ENCODE measurements around the gene TP53BP1.
"Not testable (repeated sequence)": the region's sequence is repeated elsewhere in the genome, so short reads cannot be mapped to it uniquely, and the experiment has no call there.

The TP53BP1 gene, protein sequence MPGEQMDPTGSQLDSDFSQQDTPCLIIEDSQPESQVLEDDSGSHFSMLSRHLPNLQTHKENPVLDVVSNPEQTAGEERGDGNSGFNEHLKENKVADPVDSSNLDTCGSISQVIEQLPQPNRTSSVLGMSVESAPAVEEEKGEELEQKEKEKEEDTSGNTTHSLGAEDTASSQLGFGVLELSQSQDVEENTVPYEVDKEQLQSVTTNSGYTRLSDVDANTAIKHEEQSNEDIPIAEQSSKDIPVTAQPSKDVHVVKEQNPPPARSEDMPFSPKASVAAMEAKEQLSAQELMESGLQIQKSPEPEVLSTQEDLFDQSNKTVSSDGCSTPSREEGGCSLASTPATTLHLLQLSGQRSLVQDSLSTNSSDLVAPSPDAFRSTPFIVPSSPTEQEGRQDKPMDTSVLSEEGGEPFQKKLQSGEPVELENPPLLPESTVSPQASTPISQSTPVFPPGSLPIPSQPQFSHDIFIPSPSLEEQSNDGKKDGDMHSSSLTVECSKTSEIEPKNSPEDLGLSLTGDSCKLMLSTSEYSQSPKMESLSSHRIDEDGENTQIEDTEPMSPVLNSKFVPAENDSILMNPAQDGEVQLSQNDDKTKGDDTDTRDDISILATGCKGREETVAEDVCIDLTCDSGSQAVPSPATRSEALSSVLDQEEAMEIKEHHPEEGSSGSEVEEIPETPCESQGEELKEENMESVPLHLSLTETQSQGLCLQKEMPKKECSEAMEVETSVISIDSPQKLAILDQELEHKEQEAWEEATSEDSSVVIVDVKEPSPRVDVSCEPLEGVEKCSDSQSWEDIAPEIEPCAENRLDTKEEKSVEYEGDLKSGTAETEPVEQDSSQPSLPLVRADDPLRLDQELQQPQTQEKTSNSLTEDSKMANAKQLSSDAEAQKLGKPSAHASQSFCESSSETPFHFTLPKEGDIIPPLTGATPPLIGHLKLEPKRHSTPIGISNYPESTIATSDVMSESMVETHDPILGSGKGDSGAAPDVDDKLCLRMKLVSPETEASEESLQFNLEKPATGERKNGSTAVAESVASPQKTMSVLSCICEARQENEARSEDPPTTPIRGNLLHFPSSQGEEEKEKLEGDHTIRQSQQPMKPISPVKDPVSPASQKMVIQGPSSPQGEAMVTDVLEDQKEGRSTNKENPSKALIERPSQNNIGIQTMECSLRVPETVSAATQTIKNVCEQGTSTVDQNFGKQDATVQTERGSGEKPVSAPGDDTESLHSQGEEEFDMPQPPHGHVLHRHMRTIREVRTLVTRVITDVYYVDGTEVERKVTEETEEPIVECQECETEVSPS (N-terminal part only)

DNA sequence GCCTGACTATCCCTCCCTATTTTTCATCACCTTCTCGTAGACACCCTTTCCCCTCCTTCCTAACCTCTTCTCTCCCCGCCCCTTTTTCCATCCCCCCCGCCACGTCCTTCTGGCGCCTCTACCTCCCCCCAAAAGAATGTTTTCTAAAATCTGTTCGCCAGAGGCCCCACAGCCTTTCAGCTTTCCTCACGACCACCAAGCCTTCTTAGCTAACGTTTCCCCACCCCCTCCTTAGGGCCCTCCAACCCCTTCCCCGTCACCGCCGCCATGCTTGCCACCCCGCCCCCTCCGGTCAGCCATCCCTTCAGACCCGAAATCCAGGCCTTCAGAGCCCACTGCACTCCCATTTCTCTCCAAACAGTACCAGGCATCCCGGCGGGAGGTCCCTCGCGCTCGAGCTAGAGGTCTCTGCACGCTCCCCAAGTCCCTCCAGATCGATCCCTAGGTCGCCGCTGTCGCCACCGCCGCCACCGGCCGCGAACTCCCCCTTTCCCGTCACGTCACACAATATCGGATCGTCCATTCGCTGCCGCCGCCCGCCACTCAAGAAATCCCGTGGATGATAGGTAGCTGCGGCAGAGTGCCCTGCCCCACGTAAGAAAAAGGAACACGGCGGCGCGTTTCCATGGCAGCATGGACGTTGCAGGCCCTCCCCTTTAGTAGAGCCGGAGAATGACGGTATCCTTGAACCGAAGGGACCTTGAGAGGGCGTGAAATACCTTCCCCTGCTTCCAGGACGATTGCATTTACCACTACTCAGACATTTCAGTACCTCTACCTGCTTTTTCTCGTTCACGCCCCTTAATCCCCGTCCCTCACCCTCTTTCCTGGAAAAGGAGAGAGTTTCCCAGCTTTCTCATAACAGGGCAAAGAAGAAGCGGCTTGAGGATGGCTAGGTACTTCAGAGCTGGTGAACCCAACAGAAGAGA, at the start of gene TP53BP1:
TP53BP1 (minus strand) TSS at position 484 of the 929 bp plus-strand sequence; CDS start at position 371, 113 bp downstream.
- peak; percentile 97 for DNase-seq

DNA sequence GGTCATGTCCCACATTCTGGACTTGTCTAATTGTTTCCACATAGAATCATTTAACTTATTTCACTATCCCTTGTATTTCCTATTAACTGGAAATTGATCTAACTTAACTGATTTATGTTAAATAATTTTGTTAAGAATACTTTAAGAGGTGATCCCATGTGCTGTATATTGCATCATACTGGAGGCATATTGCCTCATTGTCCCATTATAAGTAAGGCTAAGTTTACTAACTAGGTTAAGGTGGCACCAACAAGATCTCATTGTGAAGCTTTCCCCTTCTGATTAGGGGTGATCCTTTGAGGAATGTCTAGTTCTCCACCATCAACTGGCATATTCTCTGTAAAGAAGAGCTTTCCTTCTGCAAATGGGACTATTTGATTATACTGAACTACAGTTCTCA, 48.8 kb upstream of the TP53BP1 start:
- DNase-seq = no peak

DNA sequence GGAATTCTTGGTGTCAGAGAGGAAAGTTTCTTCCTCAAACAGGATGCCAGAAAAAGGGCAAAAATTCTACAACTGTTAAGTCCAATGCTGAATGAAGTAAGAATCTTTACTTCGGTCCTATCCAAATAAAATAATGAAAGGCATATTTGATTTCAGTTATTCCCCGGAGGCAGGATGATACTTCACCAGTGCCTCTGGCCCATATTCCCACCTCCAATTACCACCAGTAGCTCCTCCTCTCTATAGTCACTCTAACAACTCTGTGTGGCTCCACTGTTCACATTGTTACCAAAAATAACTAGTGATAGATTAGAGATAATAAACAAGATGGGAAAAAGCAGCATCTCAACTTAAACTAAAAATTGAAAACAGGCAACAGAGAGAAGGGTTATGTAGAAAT, 45.1 kb upstream of the TP53BP1 start:
- DNase-seq = no peak

DNA sequence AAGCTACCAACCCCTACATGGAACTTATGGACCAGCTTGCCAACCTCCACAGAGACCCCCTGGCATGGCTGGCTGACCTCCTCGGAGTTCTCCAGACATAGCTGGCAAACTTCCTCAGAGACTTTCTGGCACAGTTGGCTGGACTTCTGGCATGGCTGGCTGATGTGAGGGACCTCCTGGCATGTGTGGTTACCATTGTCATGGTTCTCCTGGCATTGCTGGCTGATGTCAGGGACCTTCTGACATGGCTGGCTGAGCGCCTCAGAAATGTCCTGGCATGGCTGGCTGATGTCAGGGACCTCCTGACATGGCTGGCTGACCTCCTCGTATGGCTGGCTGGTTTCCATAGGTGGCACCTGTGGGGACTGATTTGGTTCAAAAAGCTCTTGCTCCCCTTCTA, 41.9 kb upstream of the TP53BP1 start:
- no peak for DNase-seq

DNA sequence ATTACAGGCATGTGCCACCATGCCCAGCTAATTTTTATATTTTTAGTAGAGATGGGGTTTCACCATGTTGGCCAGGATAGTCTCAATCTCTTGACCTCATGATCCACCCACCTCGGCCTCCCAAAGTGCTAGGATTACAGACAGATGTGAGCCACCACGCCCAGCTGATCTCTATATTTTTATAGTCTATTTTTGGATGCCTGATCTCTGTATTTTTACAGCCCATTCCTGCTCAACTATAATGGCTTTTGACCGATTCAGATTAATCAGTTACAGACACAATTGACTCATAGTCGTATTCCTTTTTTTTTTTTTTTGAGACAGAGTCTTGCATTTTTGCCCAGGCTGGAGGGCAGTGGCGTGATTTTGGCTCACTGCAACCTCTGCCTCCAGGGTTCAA, 39.9 kb upstream of the TP53BP1 start:
- DNase-seq = not testable (repeated sequence)

DNA sequence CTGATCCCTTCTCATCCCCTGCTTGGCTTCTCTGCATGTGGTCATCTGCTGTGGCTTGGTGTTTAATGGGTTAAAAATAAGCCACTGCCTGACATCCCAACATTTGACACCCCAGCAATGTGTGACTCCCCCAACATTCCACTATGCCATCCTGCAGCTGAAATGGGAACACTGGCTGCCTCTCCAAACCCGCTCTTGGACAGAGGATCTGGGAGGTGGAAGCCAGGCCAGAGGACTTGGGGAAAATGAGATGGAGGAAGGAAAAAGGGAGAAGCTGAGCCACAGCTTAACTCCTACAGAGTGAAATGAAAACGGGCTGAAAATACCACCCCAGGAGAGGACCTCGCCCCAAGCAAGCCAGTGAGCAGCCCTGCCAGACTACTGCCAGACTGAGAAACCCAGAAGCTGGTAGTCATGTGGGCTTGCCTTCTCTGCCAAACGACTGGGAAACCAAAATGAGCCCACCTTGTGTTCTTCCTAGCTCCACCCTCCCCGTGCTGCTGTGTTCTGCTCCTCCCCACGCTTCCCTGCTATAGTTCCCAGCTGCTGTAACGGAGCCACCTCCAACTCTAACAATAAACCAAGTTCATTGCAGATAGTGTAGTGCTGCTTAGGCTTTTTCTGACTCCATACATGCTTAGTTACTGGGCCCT, 38.2 kb upstream of the TP53BP1 start:
- no peak for DNase-seq

DNA sequence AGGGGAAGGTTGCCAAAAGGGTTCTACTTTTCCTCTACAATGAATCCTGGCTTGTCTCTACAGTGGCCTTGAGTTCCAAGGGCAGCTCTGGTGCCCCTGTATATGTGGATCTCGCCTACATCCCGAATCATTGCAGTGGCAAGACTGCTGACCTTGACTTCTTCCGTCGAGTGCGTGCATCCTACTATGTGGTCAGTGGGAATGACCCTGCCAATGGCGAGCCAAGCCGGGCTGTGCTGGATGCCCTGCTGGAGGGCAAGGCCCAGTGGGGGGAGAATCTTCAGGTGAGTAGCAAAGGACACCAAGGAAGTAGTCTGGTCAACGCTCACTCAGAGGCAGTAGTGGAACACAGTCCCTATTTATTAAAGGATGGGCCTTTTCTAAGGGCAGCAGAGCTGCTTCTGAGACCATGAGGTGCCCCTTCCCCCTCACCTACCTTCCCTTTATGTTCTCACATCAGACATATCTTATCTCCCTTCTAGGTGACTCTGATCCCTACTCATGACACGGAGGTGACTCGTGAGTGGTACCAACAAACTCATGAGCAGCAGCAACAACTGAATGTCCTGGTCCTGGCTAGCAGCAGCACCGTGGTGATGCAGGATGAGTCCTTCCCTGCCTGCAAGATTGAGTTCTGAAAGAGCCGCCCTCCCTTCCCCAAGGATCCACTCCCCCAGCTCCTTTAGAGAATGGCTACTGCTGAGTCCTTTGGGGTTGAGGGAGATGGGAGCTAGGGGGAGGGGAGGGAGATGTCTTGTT, 36.8 kb upstream of the TP53BP1 start:
- no peak for DNase-seq

DNA sequence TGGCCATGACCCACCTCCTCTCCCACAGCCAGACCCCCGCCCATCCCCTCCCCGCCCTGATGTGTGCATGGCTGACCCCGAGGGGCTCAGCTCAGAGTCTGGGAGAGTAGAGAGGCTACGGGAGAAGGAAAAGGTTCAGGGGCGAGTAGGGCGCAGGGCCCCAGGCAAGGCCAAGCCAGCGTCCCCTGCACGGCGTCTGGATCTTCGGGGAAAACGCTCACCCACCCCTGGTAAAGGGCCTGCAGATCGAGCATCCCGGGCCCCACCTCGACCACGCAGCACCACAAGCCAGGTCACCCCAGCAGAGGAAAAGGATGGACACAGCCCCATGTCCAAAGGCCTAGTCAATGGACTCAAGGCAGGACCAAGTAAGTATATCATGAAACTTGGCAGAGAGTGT, 36.2 kb upstream of the TP53BP1 start:
- DNase-seq = no peak

DNA sequence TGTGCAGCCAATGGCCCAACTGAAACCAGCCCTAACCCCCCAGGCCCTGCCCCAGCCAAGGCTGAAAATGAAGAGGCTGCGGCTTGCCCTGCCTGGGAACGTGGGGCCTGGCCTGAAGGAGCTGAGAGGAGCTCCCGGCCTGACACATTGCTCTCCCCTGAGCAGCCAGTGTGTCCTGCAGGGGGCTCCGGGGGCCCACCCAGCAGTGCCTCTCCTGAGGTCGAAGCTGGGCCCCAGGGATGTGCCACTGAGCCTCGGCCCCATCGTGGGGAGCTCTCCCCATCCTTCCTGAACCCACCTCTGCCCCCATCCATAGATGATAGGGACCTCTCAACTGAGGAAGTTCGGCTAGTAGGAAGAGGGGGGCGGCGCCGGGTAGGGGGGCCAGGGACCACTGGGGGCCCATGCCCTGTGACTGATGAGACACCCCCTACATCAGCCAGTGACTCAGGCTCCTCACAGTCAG, 35.6 kb upstream of the TP53BP1 start:
- no peak for DNase-seq

DNA sequence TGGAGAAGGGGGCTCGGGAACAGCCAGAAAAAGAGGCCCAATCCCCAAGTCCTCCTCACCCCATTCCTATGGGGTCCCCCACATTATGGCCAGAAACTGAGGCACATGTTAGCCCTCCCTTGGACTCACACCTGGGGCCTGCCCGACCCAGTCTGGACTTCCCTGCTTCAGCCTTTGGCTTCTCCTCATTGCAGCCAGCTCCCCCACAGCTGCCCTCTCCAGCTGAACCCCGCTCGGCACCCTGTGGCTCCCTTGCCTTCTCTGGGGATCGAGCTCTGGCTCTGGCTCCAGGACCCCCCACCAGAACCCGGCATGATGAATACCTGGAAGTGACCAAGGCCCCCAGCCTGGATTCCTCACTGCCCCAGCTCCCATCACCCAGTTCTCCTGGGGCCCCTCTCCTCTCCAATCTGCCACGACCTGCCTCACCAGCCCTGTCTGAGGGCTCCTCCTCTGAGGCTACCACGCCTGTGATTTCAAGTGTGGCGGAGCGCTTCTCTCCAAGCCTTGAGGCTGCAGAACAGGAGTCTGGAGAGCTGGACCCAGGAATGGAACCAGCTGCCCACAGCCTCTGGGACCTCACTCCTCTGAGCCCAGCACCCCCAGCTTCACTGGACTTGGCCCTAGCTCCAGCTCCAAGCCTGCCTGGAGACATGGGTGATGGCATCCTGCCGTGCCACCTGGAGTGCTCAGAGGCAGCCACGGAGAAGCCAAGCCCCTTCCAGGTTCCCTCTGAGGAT, 35.0 kb upstream of the TP53BP1 start:
- no peak for DNase-seq

DNA sequence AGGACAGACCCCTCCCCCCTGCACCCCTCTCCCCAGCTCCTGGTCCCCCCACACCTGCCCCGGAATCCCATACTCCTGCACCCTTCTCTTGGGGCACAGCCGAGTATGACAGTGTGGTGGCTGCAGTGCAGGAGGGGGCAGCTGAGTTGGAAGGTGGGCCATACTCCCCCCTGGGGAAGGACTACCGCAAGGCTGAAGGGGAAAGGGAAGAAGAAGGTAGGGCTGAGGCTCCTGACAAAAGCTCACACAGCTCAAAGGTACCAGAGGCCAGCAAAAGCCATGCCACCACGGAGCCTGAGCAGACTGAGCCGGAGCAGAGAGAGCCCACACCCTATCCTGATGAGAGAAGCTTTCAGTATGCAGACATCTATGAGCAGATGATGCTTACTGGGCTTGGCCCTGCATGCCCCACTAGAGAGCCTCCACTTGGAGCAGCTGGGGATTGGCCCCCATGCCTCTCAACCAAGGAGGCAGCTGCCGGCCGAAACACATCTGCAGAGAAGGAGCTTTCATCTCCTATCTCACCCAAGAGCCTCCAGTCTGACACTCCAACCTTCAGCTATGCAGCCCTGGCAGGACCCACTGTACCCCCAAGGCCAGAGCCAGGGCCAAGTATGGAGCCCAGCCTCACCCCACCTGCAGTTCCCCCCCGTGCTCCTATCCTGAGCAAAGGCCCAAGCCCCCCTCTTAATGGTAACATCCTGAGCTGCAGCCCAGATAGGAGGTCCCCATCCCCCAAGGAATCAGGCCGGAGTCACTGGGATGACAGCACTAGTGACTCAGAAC, 34.3 kb upstream of the TP53BP1 start:
- DNase-seq = no peak

DNA sequence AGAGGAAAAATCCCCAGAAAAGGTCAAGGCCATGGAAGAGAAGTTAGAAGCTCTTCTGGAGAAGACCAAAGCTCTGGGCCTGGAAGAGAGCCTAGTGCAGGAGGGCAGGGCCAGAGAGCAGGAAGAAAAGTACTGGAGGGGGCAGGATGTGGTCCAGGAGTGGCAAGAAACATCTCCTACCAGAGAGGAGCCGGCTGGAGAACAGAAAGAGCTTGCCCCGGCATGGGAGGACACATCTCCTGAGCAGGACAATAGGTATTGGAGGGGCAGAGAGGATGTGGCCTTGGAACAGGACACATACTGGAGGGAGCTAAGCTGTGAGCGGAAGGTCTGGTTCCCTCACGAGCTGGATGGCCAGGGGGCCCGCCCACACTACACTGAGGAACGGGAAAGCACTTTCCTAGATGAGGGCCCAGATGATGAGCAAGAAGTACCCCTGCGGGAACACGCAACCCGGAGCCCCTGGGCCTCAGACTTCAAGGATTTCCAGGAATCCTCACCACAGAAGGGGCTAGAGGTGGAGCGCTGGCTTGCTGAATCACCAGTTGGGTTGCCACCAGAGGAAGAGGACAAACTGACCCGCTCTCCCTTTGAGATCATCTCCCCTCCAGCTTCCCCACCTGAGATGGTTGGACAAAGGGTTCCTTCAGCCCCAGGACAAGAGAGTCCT, 33.4 kb upstream of the TP53BP1 start:
- no peak for DNase-seq

DNA sequence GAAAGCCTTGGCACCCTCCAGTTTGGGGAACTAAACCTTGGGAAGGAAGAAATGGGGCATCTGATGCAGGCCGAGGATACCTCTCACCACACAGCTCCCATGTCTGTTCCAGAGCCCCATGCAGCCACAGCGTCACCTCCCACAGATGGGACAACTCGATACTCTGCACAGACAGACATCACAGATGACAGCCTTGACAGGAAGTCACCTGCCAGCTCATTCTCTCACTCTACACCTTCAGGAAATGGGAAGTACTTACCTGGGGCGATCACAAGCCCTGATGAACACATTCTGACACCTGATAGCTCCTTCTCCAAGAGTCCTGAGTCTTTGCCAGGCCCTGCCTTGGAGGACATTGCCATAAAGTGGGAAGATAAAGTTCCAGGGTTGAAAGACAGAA, 32.2 kb upstream of the TP53BP1 start:
- no peak for DNase-seq

DNA sequence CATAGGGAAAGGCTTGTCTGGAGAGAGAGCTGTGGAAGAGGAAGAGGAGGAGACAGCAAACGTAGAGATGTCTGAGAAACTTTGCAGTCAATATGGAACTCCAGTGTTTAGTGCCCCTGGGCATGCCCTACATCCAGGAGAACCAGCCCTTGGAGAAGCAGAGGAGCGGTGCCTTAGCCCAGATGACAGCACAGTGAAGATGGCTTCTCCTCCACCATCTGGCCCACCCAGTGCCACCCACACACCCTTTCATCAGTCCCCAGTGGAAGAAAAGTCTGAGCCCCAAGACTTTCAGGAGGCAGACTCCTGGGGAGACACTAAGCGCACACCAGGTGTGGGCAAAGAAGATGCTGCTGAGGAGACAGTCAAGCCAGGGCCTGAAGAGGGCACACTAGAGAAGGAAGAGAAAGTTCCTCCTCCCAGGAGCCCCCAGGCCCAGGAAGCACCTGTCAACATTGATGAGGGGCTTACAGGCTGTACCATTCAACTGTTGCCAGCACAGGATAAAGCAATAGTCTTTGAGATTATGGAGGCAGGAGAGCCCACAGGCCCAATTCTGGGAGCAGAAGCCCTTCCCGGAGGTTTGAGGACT, 31.4 kb upstream of the TP53BP1 start:
- DNase-seq = no peak

DNA sequence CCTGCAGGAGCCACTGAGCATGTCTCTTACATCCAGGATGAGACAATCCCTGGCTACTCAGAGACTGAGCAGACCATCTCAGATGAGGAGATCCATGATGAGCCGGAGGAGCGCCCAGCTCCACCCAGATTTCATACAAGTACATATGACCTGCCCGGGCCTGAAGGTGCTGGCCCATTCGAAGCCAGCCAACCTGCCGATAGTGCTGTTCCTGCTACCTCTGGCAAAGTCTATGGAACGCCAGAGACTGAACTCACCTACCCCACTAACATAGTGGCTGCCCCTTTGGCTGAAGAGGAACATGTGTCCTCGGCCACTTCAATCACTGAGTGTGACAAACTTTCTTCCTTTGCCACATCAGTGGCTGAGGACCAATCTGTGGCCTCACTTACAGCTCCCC, 30.7 kb upstream of the TP53BP1 start:
- no peak for DNase-seq

DNA sequence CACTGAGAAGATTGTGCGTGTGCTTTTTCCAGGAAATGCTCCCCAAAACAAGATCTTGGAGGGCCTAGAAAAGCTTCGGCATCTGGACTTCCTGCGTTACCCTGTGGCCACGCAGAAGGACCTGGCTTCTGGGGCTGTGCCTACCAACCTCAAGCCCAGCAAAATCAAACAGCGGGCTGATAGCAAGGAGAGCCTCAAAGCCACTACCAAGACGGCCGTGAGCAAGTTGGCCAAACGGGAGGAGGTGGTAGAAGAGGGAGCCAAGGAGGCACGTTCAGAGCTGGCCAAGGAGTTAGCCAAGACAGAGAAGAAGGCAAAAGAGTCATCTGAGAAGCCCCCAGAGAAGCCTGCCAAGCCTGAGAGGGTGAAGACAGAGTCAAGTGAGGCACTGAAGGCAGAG, 29.3 kb upstream of the TP53BP1 start:
- no peak for DNase-seq

DNA sequence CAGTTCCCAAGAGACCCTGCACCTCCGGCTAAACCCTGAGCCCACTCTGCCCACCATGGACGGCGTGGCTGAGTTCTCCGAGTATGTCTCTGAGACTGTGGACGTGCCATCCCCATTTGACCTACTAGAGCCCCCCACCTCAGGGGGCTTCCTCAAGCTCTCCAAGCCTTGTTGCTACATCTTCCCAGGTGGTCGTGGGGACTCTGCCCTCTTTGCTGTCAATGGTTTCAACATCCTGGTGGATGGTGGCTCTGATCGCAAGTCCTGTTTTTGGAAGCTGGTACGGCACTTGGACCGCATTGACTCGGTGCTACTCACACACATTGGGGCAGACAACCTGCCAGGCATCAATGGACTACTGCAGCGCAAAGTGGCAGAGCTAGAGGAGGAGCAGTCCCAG, 28.5 kb upstream of the TP53BP1 start:
- DNase-seq = no peak

DNA sequence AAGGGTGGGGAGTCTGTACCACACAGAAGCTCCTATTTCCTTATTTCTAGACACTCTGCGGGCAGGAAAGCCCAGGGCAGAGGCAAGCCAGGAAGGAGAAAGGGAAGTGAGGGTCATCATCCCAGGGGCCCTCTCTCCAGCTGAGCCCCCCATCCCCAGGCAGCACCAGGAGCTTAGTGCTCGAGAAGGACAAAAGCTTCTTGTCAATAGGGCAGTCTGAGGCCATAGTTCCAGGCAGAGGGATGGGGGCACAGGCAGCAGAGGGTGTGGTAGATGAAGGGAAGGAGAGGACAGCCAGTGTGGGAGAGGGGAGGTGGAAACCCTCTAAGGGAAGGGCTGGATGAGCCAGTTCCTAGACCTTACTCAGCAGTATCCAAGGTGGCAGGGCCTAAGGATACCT, 27.2 kb upstream of the TP53BP1 start:
- no peak for DNase-seq
